OCI-LY3 (cell line): ENCODE data around the gene SNAP29.

ENCODE experiments used
- EZH2phosphoT487 ChIP-seq: fragments of 200-600 bp; shearing (Covaris generic); IDR thresholded peaks from 2 replicates; pipeline ENCODE4 v1.6.1; 2018; ENCODE audit warnings: antibody characterized with exemption, mixed run types, low read depth
- TF ChIP-seq, protein P1 (sequence below): fragments of 200-600, 300-600 bp; sonication (generic); IDR thresholded peaks from 2 replicates; pipeline ENCODE4 v1.5.1; 2014; ENCODE audit warnings: antibody characterized with exemption, low read length, low read depth

DNA sequence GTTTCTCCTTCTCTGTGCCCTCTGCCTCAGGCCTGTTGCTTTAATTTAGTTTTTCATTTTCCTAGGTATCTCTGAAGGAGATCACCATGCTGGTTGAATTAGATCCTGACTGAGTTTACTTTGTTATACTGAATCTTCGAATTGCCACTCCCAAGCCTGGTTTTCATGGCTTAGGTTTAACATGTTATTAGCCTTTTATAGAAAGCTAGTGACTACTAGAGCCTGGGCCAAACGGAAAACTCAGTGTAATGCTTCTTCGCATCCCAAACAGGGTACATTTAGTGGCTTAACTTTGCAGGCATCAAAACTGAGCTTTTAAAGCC lies 62.0 kb downstream of the SNAP29 start:
- TF ChIP-seq, protein P1, sequence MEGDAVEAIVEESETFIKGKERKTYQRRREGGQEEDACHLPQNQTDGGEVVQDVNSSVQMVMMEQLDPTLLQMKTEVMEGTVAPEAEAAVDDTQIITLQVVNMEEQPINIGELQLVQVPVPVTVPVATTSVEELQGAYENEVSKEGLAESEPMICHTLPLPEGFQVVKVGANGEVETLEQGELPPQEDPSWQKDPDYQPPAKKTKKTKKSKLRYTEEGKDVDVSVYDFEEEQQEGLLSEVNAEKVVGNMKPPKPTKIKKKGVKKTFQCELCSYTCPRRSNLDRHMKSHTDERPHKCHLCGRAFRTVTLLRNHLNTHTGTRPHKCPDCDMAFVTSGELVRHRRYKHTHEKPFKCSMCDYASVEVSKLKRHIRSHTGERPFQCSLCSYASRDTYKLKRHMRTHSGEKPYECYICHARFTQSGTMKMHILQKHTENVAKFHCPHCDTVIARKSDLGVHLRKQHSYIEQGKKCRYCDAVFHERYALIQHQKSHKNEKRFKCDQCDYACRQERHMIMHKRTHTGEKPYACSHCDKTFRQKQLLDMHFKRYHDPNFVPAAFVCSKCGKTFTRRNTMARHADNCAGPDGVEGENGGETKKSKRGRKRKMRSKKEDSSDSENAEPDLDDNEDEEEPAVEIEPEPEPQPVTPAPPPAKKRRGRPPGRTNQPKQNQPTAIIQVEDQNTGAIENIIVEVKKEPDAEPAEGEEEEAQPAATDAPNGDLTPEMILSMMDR, result no peak
- no peak for TF ChIP-seq EZH2phosphoT487
